Suppressor macrophage treated with lipopolysaccharide for 4 hours (primary cell): Measurements from ENCODE around the gene PRMT2.

Experiments
- DNase-seq: peaks from one replicate; pipeline ENCODE4 v3.0.0-alpha.2; 2020

PRMT2 gene

DNA sequence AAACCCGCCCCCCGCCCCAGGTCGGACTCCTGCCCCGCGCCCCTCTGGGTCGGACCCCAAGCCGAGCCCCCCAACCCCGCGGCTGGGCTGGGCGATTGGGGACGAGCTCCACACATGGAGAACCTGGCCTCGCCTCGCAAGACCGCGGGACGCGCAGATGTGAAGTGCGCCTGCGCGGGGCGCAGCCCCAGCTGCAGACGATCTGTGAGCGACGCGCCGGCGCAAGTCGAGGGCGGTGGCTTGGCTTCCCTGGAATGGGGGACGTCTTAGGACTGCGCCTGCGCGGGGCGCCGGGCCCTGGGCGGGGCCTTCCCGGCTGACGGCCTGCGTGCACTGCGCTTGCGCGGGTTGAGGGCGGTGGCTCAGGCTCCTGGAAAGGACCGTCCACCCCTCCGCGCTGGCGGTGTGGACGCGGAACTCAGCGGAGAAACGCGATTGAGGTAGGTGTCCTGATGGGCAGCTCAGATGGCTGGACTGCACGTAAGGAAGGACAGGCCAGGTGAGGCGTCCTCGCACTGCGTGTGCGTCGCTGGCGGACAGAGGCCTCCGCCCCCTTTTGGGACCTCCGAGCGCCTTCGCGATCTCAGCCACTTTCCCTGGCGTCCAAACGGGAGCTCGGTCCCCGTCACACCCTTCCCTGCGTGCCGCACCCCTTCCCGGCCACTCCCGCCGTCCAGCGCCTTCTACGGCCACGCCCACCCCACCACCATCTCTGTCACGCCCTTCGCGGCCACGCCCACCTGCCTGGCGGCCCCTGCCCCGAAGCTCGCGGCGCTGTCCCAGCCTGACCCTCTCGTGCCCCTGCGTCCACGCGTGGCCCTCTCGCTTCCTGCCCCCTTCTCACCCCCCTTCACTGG, at the start of gene PRMT2:
Gene PRMT2 (plus strand): TSS at position 351 of the 857 bp plus-strand sequence. CDS start 1,278 bp downstream, outside the sequence.
- DNase-seq: peak; percentile 100

DNA sequence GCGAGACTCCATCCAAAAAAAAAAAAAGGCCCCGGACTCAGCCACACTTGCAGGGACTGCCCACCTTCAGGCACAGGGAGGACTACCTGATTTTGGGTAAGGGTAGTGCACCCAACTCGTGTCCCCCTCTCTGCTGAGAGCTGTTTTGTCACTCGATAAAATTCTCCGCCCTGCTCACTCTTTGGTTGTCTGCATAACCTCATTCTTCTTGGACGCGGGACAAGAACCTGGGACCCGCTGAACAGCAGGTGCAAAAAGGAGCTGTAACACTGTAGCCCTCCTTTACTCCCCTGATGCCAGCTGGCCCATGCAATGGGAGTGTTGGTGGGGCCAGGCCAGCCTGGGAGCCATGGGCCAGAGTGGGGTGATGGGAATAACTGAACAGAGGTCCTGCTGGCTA, 41.2 kb upstream of the PRMT2 start:
- no peak for DNase-seq

GRCh38 chr21:46596201-46596600, 39.3 kb upstream of the PRMT2 start:
- no peak for DNase-seq

- DNase-seq: no peak
These were observed 38.4 kb upstream of the PRMT2 start for GRCh38 chr21:46597031-46597430.

DNA sequence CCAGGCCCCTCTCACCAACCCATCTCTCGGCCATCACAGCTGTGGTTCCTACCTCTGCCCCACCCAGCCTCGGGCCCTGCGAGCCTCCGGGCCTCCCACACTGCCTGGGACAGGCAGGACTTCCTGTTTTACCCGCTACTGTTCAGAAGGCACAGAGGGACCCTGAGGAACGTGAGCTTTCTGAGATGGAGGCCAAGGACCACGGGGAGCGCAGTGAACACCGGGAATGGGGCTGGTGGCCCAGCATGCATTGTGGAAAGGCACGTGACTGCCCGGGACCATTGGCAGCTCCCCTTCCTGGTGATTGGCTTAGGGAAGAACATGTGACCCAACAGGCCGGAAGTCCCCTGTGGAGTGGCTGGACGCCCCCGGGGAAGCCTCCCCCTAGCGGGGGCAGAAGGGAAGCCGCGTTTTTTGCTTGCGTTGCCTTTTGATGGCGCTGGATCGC, 37.6 kb upstream of the PRMT2 start:
- no peak for DNase-seq

GRCh38 chr21:46598581-46599572, 36.6 kb upstream of the PRMT2 start:
- no peak for DNase-seq

DNA sequence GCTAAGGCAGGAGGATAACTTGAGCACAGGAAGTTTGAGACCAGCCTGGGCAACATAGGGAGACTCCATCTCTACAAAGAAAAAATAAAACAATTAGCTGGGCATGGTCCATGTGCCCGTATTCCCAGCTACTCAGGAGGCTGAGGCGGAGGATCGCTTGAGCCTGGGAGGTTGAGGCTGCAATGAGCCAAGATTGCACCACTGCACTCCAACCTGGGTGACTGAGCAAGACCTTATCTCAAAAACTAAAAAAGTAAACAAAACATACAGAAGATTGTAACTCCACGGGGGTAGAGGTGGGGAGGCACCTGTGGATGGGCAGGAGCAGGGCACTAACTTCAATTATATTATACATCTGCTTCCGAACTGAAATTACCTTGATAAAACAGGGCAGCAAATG, 35.2 kb upstream of the PRMT2 start:
- no peak for DNase-seq

DNA sequence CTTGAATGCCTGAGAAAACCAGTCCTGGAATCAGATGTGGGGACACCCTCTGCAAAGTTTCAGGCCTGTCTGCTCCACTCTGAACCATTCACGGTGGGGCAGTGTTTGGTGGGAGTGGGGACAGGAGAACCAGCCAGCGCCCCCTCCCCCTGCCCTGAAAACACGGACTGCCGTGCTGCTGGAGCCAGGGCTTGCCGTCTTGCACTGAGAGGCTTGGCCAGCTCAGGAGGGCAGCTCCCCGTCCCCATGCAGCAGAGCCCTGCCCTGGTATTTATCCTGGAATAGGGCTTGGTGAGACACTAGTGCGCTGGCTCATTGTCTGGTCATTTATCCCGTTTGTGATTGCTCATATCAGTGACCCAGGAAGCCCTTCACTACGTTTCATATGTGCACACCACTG, 34.5 kb upstream of the PRMT2 start:
- DNase-seq: no peak

GRCh38 chr21:46603228-46603627, 32.2 kb upstream of the PRMT2 start:
- no peak for DNase-seq

DNA sequence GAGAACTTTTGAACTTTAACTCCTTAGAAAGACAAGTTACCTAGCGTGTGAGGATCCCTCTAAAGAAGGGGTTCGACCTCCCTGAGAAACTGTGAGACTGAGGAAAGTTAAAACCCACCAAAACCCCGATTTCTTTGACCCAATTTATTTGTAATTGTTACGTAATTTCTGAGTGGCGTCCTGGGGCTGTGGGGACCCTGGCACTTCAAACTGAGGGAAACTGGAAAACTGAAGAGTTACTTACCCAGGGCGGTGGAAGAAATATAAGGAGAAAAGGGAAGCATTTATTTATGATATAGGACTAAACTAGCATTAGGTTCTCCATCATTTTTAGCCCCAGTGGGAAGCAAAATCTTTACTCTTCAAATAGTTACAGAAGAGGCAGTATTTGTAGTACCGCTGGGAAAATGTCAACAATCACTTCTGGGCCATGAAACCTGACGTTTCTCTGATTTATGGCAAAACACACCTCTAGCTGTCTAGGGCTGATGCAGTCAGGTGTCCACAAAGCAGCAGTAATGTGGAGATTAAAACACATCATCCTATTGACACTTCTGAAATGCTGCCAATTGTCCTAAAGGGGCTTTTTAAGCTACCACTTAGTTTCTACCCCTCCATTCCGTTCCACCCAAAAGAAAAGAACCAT, 31.0 kb upstream of the PRMT2 start:
- DNase-seq: no peak

- peak; percentile 38 for DNase-seq
These were observed 30.3 kb upstream of the PRMT2 start, which contains the start of gene S100B for GRCh38 chr21:46604975-46605766. Gene S100B (minus strand): TSS chr21:46605082. CDS start chr21:46602415, 2,667 bp downstream.

DNA sequence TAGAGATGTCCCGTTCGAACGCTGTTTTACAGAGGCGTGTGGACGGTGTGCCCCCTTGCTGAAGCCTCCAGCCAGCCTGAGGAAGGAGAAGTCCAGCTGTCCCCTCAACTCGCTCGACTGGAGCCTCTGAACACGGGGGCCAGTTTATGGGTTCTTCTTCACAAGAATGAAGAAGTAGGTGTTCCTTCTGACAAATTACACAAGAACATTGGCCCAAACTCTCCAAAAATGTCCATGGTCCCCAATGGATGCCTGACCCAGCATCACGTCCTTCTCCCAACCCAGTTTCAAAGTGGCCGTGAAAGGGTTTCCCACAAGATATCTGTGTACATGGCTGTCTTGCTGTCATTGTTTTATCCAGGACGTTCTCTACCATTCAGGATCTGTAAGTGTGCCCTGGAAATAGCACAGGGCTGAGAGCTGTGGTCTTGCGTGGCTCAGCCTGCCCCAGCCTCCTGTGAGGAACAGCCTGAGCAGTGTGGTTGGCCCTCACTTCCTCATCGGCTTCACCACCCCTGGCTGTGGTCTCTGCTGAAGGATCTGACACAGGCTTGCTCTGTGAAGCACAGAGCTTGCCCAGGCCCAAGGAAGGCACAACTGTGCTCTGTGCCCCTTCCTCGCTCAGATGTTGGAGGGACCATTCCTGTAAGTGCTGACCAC, 29.6 kb upstream of the PRMT2 start:
- peak; percentile 76 for DNase-seq

DNA sequence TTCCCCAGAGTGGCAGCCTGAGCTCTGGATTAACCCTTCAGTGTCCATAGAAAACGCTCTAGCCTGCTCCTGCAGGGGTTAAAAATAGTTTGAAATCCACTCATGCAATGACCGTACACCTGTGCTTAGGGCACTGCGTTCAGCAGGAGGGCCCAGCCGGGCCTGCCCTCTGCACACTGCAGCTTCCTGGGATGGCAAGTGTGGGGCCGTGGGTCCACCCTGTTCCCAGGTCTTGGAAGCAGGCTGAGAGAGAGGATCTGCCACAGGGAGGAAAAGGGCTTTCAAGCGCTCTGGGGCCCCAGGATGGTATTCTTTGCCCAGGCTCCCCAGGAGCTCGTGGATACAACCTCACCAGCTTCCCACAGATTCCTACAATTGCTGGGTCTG, 29.1 kb upstream of the PRMT2 start:
- DNase-seq: no peak

DNA sequence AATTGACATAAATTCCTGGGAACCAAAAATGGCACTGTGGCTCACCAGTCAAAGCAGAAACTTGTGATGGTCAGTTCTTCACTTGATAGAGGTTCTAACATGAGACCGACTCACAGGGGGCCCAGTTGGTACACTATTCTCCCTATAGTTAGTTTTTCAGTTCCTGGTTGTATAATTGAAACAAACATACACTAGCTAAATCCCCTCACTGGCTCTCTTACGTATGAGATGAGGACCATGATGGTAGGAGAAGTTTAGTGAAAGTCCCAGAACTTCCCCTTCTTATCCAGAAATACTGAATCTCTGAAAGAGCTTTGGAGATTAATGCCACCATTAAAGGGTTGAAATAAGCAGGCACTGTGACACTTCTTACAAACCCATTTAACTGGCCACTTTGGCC, 27.8 kb upstream of the PRMT2 start:
- peak; percentile 44 for DNase-seq

GRCh38 chr21:46608672-46609111, 26.8 kb upstream of the PRMT2 start:
- no peak for DNase-seq

GRCh38 chr21:46610018-46610701, 25.3 kb upstream of the PRMT2 start:
- DNase-seq: no peak

GRCh38 chr21:46613391-46613790, 22.1 kb upstream of the PRMT2 start:
- DNase-seq: no peak

DNA sequence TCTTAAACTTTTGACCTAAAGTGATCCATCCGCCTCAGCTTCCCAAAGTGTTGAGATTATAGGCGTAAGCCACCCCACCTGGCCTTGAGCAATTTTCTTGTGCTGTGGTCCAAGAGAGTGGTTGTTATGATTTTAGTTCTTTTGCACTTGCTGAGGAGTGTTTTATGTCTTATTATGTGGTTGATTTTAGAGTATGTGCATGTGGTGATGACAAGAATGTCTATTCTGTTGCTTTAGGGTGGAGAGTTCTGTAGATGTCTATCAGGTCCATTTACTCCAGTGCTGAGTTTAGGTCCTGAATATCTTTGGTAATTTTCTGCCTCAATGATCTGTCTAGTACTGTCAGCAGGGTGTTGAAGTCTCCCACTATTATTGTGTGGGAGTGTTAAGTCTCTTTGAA, 19.4 kb upstream of the PRMT2 start:
- DNase-seq: no peak

GRCh38 chr21:46616656-46617055, 18.8 kb upstream of the PRMT2 start:
- no peak for DNase-seq

- DNase-seq: no peak
These were observed 18.0 kb upstream of the PRMT2 start for GRCh38 chr21:46617267-46618051.
